HK-2 (cell line): ENCODE measurements around the gene EIF4A3.
"Not testable (repeated sequence)": the region's sequence is repeated elsewhere in the genome, so short reads cannot be mapped to it uniquely, and the experiment has no call there.

Experiments used
- DNase-seq: peaks from one replicate; pipeline ENCODE4 v3.0.0-alpha.2; 2018; ENCODE audit not compliant: unreplicated experiment

EIF4A3 gene

DNA sequence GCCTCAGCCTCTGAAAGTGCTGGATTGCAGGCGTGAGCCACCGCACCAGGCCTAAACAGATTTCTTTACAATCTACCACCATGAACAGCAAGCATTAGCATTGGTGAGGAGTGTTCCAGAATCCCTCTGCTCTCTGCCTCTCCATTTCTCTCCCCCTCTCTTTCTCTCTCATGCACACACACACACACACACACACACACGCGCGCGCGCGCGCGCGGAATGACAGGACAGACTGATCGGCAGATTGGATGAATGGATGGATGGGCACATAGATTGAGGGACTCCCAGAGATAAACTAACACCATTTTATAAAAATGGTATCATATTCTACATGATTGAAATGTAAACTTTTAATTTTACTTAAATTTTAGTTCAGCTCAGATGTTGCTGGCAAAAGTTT is 26.2 kb upstream of the EIF4A3 start:
- DNase-seq: no peak

DNA sequence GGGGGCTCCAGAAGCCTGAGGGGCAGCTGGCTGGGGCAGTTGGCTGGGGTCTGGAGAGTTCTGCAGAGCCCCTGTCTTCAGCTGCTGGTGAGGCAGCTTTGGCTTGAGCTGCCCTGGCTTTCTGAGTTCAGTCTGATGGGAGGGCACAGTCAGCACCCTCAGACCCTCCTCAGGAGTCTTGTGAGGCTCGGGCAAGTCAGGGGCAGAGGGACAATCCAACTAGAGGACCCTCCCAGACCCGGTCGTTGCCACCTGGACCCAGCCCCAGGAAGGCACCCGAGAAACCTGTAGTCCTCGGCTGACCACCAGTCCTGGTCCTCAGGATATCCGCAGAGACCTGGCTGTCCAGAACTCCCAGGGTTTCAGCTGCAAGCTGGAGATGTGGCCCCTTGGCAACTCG is 24.8 kb upstream of the EIF4A3 start:
- DNase-seq: no peak

DNA sequence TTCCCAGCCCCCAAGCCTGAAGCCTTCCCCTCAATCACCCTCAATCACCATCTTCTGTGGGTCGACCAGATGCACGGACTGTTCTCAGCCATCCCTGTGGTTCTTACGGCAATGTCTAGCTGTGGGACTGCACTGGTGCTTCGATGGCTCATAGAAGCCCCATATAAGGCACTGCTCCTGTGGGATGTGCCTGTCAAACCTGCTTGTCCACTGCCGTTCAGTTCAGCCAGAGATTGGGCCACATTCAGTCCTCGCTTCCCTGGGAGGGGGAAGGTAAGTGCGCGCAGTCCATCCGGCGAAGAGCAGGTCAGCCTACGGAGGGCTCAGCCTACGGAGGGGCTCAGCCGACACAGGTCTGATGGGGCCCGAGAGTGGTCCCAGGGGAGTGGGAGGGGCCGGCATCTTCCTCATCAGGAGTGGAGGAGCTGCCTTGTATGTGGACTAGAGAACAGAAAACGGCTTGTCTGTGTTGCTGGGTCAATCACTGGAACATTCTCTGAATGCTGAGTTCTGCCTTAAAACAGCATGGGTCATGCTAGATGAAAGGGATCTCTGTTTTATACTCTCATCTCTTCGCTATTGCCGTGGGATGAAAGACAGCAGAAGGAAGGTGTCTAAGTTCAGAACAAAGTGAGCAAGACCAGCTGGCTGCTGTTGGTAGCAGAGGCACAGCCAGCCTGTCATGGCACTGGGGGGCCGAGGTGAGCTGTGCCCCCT is 23.0 kb upstream of the EIF4A3 start, which contains the start of gene CARD14:
Gene CARD14 (plus strand): TSS at position 247 of the 717 bp plus-strand sequence. CDS start 11,409 bp downstream, outside the sequence.
- no peak for DNase-seq

DNA sequence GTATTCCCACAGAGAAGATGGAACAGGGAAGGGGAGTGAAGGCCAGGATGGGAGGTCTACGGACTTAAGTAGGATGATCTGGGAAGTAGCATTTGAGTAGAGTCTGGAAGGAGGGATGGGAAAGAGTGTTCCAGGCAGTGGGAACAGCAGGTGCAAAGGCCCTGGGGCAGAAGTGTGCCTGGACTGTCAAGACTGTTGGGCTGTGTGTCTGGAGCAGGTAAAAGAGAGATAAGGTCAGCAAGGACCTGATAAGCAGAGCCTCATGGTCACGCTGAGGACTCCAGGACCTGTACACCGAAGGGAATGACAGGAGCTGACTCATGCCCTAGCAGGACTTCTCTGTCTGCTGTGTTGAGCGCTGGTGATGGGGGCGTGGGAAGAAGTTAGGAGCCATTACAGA is 22.2 kb upstream of the EIF4A3 start:
- DNase-seq: no peak

DNA sequence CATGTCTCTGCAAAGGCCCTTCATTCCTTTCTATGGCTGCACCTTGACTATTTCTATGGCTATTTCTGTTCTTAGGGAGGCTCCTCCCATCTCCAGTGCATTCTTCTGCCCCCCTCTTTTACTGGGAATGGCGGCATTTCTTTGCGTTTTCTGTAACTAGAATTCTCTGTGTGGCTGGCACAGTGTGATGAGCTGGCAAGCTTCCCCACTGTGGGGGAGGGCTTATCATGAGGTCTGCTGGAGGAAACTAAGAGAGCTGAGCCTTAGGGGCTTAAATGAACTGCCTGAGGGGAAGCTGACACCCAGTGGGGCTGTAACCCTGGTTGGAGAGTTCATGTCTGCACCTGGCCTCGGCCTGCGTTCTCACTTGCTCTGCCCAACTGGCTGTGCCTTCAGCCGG is 21.4 kb upstream of the EIF4A3 start:
- DNase-seq: no peak

DNA sequence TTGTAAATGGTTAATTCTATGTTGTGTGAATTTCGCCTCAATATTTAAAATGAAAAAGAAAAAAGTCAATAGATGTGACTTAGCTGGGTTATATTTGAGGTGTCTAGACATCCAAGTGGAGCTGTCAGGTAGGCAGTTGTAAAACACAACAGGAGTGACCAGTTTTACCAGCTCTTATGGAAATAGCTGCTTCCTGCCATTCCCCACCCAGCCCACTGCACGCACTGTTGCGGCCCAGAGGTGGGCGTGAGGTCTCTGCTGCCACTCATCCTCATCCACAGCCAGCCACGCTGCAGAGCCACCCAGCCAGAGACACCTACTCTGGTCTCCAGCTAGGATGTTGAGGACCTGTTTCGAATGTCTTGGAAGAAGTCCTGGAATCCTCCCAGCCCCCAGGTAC is 19.5 kb upstream of the EIF4A3 start:
- no peak for DNase-seq

DNA sequence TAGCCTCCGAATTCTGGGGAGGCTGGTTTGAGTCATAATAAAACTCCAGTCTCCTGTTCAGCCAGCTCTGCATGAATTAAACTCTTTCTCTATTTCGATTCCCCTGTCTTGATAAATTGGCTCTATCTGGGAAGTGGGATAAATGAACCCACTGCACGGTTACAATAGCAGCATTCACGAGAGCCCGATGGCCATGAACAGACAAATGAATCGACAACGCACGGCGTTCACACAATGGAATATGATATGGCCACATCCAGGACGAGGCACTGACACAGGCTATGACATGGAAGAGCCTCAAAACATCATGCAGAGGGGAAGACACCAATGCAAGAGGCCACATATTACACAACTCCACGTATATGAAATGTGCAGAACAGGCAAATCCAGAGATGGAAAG is 17.3 kb upstream of the EIF4A3 start:
- no peak for DNase-seq

DNA sequence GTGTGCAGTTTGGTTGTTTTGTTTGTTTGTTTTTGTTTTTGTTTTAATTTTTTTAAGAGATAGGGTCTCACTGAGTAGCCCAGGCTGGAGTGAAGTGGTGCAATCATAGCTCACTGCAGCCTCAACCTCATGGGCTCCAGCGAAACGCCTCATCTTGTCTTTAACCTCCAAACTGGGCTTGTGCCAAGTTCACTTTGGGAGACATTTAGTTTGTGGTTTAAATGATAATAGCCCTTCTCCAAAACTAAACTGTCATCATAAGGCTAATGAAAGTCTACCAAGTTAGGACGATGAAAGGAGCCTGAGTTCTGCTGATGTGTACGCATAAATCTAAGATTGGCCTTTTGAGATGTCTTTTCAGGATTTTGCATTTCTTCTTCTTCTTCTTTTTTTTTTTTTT is 16.4 kb upstream of the EIF4A3 start:
- DNase-seq: no peak

DNA sequence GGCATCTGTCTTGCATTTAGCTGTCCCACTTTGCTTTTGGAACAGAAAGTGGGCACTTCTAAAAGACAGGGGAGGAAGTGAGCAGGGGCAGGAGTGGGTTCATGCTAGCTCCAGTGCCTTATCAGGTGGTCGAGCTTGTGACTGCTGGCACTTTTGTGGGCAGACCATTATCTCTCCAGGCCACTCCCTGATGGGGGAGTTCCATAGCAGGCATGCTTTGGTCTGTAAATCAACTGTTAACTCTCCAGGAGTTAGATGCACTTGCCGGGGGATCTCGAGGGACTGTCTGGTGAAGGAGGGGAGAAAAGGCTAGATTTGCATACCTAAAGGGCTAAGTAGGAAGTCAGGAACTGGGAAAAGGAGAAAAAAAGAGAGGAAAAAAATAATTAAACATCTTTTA is 13.6 kb upstream of the EIF4A3 start:
- DNase-seq: no peak

DNA sequence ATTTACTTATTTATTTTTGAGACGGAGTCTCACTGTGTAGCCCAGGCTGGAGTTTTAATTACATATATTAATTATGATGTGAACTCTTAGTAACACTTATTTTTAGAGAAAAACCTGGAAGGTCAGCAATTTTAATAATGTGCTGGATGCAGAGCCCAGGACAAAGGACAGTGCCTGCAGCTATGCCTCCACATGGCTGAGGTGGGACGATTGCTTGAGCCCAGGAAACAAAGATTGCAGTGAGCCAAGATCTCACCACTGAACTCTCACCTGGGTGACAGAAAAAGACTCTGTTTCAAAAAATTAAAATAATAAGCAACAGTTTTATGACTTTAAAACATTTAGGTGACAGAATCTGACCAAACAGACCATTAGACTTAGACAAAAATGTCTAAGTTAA is 11.9 kb upstream of the EIF4A3 start:
- DNase-seq: no peak

DNA sequence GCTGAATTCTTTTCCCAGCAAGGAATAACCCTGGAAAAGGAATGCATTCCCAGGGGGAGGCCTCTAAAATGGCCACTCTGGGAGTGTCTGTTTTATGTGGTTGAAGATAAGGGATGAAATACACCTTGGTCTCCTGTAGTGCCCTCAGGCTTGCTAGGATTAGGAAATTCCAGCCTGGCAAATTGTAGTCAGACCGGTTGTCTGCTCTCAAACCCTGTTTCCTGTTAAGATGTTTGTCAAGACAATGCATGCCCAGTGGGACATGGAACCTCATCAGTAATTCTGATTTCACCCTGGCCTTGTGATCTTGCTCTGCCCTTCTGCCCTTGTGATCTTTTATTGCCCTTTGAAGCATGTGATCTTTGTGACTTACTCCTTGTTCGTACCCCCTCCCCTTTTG is 8.7 kb upstream of the EIF4A3 start:
- DNase-seq: not testable (repeated sequence)

DNA sequence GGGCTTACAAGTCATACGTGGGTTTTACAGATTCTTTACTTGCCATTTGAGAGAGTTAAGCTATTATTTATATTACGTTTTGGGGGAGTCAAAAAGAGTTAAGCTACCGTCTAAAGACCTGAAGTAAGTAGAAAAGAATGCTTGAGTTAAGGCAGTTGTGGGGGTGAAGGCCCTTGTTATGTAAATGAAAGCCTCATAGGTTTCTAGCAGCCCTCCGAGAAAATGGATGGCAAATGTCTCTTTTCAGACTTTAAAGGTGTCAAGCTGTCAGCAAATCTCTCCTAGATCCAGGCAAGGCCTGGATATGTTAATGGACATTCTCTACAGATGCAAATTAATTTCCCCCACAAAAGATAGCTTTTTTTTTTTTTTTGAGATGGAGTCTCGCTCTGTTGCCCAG is 7.2 kb upstream of the EIF4A3 start:
- no peak for DNase-seq

DNA sequence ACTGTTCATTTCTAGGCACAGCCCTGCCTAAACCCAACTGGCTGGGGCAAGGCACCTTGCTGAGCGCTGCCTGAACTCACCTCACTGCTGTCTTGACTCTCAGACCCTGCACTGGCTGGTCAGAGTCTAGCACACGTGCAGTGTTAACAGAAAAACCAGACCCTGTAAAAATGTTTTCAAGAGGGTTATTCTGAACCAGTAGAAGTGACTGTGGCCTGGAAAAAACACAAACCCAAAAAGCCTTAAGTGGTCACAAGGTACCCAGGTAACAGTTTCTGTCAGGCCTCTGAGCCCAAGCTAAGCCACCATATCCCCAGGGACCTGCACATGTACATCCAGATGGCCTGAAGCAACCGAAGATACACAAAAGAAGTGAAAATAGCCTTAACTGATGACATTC is 6.1 kb upstream of the EIF4A3 start:
- no peak for DNase-seq

DNA sequence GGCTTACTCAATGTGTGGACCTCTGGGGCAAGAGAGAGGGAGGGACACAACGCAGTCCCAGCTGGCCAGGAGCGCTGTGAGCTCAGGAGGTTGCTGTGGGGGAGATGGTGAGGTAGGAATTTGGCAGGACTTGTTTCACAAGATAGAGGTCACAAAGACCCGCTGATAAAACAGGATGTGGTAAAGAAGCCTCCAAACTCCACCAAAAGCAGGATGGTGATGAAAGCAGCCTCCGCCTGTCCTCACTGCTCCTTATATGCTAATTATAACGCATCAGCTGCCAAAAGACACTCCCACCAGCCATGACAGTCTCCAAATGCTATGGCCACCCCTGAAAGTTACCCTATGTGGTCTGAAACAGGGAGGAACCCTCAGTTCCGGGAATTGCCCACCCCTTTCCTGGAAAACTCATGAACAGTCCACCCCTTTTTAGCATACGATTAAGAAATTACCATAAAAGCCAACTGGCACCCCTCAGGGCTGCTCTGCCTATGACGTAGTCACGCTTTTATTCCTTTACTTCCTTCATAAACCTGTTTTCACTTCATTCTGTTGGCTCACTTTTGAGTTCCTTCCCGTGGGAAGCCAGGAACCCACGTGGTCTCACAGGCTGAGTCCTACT is 5.3 kb upstream of the EIF4A3 start:
- no peak for DNase-seq

DNA sequence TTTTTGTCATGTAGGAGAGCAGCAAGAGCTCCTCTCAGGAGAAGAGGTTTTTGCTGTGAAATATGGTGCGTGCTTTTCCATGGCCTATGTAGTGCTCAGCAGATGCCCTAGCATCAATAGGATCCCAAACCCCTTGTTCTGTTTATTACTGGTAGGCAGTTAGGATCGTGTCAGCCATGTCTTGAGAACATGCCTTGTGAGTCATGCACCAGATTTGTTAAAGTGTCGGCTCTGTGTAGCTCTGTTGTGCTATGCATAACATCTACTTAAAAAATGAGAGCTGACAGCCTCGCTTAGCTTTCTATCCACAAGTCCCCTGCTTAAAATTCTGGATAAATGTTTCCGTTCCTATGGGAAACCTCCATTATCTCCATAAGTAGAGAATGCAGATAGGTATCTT is 4.4 kb upstream of the EIF4A3 start:
- DNase-seq: peak; percentile 11

DNA sequence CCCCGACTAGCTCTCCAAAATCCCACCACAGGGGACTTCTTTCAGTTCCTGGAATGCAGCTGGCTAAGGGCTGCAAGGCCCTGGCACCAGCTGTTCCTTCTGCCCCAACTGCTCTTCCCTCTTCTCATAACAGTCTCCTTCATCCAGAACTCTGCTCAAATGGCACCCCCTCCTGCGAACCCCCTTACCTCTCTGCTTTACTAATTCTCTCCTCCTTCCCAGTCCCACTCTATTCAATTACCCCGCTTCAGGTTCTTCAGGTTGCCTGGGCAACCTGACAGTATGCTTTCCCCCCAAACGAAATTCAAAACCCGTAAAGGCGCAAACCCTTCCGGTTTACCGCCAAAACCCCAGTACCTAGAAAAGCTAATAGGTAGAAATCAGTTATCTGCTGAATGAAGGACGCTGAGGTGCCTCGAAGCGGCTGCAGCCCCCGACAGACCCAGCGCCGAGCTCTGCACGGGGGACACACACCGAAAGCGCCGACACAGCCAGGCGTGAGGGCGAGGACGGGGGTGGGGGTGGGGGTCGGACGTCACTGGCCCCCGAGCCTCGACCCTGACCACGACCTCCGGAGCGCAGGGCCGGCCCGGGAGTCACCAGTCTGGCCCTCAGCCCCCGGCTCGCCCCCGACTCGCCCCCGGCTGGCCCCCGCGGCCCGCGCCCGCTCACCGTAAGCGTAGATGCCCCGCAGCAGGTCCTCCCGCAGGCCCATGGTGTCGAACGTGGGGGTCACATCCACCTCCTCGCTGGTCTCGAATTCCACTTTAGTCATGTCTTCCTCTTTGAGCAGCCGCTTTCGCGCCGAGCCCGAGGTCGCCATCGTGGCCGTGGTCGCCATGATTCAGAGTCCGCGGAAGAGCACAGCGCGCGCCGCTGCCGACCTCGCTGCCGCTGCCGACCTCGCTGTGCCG is 550 bp downstream of the EIF4A3 start:
- DNase-seq: peak; percentile 14

DNA sequence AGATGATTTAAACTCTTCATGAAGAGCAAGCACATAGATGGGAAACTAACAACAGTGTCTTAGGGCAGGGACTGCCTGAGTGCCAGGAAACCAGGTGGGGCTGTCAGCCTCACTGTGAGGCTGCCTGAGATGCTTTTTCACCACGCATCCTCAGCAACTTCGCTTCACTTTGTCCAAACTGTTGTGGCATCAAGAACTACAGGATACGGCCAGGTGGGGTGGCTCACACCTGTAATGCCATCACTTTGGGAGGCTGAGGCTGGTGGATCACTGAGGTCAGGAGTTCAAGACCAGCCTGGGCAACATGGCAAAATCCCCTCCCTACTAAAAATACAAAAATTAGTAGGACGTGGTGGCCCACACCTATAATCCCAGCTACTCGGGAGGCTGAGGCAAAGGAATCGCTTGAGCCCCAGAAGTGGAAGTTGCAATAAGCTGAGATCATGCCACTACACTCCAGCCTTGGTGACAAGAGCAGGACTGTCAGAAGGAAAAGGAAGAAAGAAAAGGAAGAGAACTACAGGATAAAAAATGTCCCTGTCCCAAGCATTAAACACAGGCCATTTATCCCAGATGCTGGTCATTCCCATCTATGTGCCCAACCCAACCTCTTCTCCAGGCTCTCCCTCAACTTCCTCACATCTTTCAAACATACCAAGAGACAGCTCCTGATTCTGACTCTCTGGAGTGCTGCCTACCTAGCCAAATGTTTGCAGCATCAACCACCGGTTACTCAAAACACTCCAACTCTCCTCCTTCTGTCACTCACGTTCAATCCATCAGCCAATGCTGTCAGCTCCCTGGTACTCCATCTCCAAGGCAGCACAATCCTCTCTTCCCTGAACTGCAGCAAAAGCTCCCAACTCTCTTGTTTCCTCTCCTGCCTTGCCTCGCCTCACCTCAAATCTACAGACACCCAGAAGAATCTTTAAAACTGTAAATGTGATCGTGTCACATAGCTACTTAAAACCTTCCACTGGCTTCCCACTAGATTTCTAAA is 1.6 kb downstream of the EIF4A3 start:
- DNase-seq: no peak

DNA sequence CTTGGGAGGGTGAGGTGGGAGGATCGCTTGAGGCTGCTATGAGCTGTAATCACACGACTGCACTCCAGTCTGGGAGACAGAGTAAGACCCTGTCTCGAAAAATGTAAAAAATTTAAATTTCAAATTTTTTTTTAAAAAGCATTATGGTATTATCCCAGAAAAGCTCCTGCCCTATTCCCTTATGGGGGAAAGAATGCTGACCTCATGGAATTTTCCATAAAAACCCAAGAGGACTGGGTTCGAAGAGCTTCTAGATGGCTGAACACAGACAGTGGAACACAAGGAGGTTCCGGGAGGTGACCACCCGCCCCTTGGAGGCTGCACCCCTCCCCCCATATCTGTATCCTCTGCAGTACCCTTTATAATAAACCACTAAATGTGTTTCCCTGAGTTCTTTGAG is 4.0 kb downstream of the EIF4A3 start:
- no peak for DNase-seq

DNA sequence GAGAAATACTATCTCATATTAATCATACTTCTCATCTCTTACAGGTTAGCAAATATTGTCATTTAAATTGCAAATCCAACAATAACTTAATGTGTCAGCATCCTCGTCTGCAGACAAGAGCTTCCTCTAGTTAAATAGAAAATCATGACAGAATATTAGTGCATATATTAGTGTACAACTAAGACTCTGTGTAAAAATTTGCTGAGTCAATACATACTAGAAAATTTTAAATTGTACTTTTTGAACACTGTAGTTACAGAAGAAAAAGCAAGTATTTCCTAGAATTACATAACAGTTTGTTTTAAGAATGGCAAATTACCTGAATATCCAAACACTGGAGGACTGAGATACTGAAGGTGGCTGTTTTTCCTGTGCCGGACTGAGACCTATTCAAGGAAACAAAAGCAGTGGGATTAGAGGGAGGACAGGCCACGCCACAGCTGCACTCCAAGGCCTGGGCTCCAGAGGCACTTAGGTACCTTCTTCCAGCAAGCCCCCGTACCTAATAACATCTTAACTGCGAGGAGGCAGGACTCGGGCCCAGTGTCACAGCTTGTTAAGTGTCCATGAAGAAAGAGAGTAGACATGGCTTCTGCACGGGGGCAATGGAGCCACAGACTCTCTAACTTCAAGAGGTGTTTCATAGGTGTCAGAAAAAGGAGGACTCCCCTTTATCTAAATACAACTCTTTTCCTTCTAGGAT is 5.3 kb downstream of the EIF4A3 start:
- DNase-seq: no peak

DNA sequence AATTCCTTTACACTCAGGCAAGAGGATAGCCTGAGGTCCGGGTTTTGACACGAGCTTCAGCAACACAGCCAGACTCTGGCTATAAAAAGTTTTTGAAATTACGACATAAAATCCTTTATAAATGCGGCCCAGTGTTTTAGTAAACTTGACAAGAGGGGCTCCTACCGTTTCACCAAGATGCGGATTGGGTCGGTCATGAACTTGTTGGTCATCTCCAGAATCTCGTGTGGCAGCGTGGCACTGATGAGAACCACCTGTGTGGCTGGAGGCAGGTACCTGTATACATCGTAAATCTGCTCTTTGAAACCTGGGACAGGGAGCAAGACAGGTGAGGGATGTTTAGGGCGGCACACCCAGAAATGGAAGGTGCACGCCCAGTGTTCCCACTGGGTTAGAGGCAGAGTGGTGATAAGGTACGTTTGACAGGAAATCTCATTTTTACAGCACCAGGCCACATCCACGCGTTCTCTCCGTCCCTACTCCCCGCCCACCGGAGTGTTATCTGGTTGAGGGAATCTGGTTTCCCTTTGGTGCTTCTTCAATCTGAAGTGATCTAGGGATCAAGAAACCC is 8.0 kb downstream of the EIF4A3 start:
- DNase-seq: no peak
